HG03196 (cell line): ENCODE results near the gene FYB1.
"Not testable (repeated sequence)": the region's sequence is repeated elsewhere in the genome, so short reads cannot be mapped to it uniquely, and the experiment has no call there.

ENCODE experiments used
- ATAC-seq: cut with Tn5 transposase; IDR thresholded peaks from one replicate; pipeline ENCODE4 v1.9.1; 2021; ENCODE audit not compliant: unreplicated experiment

The FYB1 gene

DNA sequence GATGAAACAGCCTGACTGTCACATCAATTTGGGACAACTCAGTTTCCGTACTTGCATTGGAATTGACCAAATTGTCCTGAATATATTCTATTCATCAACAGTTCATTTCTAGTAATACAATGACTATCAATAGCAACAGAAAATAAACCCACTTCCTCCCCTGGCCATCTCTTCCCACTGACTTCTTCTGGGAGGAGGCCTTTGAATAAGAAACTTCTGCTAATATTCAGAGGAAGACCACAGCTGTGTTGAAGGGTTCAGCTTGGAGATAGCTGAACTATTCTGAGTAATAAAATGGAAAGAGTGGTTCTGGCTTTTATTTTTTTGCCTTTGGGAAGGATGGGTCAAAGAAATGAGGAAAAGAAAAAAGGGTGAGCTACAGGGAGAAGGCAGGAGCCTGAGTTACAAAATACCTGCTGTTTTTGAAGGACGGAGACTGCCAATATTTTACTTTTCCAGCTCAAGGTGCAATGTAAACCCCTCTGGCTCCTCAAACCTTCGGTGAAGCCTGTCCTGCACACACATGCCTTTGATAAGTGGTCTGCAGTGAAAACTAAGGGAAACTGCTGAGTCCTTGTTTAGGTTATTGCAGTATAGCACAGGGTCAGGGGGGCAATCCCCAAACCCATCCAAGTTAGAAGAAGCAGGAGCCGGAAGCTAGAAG, 29.9 kb downstream of the FYB1 start:
- no peak for ATAC-seq

DNA sequence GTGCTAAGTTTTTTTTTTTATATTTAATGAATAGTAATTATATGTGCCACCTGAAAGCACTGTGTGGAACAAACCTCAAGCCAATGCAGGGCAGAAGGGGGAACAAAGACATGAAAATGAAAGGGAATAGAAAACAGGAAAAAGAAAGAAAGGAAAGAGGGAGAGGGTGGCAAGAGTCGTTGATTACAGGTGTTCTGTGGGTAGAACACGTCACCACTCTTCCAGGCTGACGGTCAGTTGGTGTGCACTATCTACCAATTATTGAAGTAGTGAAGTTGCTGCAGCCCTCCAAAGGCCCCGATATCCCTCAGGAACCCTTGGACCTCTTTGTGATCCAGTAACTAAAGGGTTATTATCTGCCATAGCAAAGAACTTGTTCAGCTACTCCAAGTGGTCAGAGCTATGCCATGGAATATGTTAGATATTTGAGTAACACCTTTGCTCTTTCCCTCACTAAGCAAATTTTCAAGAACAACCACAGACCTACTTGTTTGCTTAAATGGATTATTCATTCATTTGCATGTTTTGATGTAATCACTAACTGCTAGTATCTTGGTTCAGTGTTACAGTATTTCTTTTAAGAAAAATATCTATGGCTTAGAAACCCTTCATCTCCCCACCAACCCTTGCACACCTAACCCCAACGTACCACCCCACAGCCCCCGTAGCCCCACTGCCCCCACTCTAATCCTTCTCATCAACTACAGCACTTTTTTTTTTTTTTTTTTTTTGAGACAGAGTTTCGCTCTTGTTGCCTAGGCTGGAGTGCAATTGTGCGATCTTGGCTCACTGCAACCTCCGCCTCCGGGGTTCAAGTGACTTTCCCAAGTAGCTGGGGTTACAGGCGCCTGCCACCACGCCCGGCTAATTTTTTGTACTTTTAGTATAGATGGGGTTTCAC, 31.3 kb downstream of the FYB1 start:
- ATAC-seq = no peak

DNA sequence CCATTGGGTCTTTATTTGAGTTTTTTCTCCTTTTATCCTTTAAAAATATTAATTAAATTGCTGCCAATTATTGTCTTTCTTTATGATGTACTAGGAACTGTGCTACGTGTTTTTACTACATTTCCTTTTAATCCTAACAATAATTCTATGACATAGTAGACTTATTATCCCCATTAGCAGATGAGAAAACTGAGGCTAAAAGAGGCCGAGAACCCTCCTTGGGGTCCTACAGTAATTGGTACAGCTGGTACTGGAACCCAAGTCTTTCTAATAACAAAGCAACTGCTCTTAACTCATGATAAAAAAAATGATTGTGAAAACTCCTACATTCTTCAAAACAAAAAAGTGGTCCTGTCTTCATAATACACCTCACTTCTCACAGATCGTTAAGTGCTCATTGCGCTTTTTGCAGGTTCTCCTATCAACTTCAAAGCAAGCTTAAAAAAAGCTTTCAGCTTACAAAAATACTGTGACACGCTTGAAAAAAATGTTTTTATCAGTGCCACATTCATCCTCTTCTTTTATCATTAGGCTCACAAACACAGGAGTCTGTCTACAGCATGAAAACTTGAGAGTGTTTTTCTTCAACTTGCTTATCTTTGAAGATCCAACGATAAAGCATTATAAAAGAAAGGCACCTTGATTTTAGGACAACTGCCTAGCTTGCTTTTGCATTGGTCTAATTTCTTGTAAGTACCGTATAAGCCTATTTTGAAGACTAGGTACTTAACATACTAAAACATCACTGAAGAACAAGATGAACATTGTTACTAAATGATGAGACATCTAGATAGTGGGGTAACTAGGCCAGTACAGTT, 32.4 kb downstream of the FYB1 start:
- ATAC-seq = no peak

DNA sequence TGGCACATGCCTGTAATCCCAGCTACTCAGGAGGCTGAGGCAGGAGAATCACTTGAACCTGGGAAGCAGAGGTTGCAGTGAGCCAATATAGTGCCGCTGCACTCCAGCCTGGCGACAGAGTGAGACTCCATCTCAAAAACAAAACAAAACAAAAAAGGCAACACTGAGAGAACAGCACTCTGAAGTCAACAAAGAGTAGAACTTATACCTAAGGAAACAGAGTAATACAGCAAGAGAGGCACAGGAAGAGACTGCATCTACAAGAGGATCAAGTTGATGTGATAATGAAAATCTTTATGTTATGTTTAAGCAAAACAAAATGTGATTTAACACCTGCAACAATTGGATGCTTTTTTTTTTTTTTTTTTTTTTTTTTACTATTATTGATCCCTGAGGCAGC, 33.1 kb downstream of the FYB1 start:
- ATAC-seq = no peak

DNA sequence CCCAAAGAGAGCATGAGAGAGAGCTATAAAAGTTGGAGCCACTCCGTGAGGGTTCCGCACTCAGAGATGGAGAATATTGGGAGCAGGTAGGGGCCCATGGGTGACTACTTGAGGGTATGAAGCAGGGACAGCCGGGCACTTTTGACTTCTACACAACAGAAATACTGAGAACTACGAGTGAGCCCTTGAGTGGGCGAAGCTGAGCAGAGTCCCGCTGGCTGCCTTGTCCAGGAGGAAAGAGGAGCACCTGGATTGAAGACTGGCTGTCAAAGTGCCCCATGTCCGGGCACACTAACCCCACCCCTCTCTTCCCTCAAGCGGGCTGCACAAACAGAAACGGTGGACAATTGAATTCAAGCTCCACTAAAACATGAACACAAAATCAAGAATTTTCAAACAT, 33.6 kb downstream of the FYB1 start:
- ATAC-seq = no peak

DNA sequence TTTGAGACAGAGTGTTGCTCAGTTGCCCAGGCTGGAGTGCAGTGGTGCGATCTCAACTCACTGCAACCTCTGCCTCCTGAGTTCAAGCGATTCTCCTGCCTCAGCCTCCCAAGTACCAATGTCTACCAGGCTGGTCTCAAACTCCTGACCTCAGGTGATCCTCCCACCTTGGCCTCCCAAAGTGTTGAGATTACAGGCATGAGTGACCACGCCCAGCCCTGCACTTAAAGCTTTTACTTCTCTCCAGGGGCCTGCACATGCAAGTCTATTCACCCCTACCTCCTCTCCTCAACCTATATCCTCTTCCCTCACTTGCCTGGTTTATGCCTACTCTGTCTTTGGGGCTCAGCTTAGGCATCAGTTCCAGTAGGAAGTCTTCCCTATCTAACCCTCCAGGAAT, 39.8 kb downstream of the FYB1 start:
- ATAC-seq = not testable (repeated sequence)

DNA sequence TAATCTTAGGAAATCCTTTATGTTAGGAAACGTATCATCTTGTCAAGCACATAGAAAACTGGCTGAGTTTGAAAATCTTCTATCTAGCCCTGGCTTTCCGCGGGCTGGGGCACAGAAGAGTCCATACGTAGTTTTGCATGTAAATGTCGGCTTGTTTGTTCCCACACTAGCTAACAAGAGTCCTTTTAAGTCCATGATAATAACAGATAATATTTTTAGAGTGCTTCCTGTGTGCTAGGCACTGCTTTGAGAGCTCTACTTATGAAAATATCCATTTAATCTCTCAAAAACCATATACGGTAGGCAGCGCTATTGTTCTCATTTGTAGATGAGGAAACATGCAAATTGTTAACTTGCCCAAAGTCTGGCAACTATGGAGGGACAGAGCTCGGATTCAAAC, 40.5 kb downstream of the FYB1 start:
- no peak for ATAC-seq

DNA sequence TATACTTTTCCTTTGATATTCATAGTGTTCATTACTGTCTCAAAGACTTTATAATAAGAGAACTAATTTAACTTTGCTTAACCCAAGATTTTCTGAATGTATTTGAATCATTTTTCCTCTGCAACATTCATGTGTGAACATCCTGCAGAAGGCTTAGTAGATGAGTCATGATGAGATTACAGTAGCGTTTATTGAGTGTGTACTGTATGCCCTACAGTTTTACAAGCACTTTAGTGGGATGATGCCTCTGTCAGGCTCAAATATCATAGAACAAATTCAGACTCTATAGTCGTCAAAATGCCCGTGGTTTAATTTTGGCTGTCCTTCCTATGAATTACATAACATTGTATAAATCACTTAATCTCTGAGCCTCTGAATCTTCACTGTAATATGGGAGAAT, 41.2 kb downstream of the FYB1 start:
- ATAC-seq = no peak

DNA sequence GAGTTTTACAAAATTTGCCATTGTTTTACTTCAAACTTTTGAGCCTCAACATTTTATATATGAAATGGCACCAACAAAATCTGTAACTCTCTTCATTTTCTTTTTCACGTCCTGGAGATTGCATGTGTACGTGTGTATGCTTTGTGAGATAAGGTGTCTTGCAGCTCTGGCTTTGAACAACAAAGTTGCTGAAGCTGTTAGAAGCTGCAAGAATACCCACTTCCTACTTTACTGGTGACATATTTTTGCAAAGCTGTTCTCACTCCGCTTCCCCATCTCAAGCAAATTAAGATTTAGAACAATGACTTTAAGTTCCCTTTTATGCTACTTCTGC, 41.8 kb downstream of the FYB1 start:
- ATAC-seq = peak; percentile 54

DNA sequence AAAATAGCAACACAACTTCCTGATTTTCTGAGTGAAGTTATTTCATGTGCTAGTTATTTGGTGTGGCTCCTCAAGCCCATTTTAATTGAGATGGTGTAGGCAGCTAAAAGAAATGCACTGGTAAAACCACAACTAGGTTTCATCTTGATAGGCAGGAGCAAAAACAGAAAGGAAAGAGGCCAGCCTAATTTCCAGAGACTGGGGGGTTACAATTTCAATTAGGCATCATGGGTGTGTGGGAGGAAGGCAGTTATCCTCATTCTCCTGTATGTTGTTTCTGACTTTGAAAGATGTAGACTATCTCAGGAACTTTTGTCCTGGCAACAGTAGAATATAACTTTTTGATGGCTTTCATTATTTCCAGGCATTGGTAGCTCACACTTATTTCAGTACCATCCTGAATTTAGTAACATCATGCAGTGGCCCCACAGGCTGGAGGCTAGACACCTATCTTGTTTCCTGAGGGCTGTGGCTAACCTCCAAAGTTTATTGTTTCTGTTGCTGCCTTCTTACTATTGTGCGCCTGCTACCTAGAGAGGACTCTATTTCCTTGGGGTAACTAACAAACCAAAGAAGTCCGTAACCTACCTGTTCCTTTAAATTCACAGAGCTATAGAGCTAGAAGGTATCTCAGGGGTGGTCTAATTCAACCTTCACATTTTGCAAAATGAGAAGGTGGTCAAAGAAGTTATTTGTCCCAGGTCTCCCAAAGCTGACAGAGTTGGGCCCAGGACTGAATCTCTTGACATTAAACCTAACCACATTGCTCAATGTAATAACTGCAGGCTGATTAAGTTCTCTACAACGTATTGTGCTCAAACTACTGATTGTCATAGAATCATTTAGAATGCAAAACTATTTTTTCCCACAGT, 42.4 kb downstream of the FYB1 start:
- peak; percentile 24 for ATAC-seq

DNA sequence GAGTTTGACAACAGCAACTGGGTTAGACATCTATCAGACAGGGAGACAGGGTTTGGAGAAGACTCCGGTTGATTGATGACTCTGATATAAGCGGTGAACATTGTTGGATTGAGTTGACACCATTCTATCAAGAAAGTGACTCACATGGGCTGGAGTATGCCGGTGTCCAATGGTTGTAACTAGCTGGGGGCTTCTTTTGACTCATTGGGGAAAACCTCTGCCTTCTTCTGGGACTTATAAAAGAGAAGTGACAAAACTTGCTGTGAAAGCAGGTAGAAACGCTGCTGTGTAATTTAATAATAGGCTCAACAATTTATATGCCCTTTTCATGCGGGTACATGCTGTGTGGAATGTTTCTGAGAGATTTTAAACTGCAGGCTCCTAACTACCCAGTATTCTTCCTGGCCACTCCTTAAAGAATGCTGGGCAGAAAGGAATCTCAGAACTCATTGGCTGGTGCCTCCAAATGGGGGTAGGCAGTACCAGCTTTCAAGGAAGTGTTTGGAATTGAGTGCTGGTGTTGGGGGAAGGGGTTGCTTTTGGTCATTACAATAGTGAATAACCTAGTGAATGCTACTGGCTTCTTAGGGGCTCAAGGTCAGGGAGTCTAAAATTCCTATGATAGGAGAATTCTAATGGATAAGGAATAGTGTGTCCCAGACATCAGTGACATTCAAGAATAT, 43.9 kb downstream of the FYB1 start:
- no peak for ATAC-seq

DNA sequence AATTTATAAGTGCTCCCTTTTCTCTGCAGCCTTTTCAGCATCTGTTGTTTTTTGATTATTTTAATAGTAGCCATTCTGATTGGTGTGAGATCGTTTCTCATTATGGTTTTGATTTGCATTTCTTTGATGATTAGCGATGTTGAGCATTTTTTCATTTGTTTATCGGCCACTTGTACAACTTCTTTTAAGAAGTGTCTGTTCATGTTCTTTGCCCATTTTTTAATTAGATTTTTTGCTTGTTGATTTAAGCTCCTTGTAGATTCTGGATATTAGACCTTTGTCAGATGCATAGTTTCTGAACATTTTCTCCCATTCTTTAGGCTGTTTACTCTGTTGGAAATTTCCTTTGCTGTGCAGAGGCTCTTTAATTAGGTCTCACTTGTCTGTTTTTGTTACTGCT, 46.3 kb downstream of the FYB1 start:
- no peak for ATAC-seq

DNA sequence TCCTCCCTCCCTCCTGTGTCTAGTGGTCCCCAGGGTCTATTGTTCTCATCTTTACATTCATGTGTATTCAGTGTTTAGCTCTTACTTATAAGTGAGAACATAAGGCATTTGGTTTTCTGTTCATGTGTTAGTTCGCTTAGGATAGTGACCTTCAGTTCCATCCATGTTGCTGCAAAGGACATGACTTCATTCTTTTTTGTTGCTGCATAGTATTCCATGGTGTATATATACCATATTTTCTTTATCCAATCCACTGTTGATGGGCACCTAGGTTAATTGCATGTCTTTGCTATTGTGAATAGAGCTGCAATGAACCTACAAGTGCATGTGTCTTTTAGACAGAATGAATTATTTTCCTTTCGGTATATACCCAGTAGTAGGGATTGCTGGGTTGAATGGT, 46.8 kb downstream of the FYB1 start:
- ATAC-seq = no peak

DNA sequence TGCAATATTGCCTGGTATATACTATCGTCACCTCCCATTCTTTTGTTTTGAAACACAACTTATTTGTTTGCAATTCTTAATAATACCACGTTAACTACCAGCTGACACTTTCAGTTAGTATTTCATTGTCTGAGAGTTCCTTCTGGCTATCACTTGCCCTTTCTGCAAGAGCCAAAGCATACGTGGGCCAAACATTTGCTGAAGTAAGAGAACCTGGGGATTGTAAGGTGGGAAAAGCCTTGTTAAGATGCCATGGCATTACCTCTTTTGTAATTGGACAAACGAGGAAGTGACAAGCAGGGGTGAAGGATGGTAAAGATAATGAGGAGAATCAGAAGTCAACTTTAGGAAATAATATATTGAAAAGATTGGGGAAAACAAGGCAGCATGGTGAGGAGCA, 47.7 kb downstream of the FYB1 start:
- no peak for ATAC-seq

DNA sequence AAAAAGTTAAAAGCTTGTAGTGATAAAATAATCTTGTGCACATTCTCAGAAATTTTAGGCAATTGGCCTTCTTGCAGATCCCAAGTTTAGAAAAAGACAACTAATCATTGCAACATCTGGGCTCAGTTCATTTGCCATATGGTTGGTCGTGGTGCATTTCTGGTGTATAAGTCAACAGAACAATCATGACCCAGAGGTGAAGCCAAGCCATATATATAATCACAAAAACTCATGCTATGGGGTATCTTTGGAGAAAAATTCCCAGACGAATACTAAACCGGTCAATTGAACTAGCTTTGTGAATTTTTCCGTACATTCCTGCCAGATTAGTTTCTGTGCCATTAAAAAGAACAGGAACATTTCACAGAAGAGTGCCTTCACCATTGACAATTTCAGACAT, 50.3 kb downstream of the FYB1 start:
- ATAC-seq = no peak

DNA sequence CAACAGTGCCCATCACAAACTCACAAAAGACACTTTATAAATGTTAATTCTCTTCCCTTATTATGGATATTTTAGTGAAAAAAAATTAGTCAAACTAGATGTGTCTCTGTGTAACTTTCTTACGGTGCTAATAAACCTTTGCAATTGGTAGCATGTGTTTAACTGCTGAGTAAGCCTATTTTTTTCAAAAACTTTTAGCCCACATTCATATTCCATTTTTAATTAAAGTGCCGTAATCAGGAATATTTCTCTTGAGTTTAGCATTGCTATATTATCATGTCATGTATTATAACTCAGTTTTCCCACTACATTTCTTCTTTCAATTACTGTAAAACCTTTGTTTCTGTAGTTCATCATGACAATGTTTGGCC, 51.4 kb downstream of the FYB1 start:
- ATAC-seq = no peak

DNA sequence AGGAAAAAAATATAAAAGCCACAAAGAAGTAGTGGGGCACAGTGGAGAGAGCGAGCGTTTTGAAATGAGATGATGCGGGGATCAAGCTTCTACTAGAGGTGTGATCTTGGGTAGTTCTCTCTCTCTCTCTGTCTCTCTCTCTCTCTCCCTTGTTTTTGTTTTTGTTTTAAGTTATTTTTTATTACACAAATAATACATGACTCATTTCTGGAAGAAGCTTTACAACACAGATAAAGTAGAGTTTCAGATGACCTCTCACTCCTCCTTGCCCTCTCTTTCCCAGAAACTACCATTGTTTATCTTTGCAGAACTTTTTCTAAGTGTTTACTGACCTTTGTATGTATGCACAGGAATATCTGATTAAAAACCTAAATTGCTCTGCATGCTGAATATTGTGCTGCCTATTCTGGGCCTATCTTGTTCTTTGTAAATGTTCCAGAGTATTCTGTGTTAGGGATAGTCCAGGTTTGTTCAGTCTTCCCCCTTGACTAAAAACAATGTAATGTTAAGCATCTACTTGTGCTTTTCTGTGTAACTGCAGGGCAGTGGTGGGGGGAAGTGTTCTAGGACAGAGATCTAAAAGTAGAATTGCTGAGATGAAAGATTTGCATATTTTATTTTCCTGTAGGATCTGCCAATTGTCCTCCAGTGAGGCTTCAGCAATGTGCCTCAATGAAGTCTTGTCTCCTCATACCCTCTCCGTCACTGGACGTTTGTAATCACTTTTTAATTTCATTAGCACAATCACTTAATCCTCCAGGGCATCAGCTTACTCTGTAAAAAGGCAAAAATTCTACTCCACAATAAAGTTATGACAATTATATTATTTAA, 52.0 kb downstream of the FYB1 start:
- ATAC-seq = no peak

DNA sequence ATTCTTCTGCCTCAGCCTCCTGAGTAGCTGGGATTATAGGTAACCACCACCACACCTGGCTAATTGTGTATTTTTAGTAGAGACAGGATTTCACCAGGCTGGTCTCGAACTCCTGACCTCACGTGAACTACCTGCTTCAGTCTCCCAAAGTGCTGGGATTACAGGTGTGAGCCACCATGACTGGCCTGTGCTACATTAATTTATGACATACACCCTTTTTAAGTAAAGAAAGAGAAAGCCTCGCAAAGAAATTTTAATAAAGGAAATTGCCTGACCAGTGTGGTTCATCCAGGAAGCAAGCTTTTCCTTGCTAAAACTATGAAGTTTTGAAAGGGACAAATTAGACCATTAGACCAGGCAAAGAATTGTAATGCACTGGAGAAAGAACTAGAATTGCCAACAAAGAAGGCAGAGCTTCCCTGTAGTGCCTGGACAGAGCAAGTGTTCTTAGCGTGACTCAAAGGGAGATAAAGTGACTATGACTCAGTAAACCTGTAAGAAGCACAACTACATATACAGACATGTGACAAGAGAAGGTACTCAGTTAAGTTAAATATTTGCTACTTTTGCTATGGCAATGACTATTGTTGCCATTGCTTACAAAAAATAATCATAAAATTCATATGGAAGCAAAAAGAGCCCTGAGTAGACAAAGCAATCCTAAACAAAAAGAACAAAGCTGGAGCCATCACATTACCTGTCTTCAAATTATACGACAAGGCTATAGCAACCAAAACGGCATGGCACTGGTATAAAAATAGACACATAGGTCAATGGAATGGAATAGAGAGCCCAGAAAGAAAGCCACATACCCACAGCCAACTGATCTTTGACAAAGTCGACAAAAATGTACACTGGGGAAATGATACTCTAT, 54.6 kb downstream of the FYB1 start:
- ATAC-seq = peak; percentile 61

DNA sequence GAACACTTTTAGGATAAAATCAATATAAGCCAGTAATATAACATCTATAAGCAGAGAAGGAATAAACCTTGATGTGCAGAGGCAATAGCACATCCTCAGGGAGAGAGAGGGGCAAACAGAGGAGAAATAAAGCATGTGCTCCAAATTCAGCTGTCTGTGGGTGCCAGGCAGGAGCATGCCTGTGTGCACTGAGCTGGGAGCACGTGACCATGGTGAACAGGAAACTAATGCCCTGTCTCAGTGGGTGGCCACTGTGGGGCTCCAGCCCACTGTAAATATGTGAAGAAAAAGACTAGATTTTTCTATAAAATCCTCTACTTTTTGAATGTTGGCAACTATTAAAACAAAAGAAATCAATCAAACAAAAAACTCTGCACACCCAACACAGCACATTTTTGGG, 55.3 kb downstream of the FYB1 start:
- ATAC-seq = no peak
